SK-N-SH treated with all-trans-retinoic acid at 6 μM for 48 hours (cell line): Measurements from ENCODE around the gene HAVCR2.

Experiments used
- ATAC-seq: fragments of 200-7000 bp; cut with Tn5 transposase; 3 replicates; pipeline ENCODE4 v1.9.1; 2020; ENCODE audit warnings: mild to moderate bottlenecking, moderate library complexity
- ARNTL ChIP-seq: fragments of 450-650 bp; formaldehyde crosslinking; IDR thresholded peaks from 2 replicates; pipeline ENCODE4 v1.5.0; 2020; ENCODE audit warnings: low read depth, mild to moderate bottlenecking, moderate library complexity, borderline replicate concordance
- BACH2 ChIP-seq: fragments of 250-450 bp; sonication (Bioruptor Pico); IDR thresholded peaks from 2 replicates; pipeline ENCODE4 v1.9.0; 2021; ENCODE audit warnings: mild to moderate bottlenecking, borderline replicate concordance
- ESRRG ChIP-seq: fragments of 250-450 bp; sonication (Bioruptor Pico); IDR thresholded peaks from 2 replicates; pipeline ENCODE4 v1.6.1; 2021; ENCODE audit warnings: mild to moderate bottlenecking
- GLIS3 ChIP-seq: fragments of 250-450 bp; sonication (Bioruptor Pico); IDR thresholded peaks from 2 replicates; pipeline ENCODE4 v1.5.0; 2020; ENCODE audit warnings: mild to moderate bottlenecking, moderate library complexity
- ISL1 ChIP-seq: fragments of 250-450 bp; sonication (Bioruptor Pico); IDR thresholded peaks from 2 replicates; pipeline ENCODE4 v2.1.2; 2022; ENCODE audit warnings: mild to moderate bottlenecking, moderate library complexity
- OSR1 ChIP-seq: fragments of 250-450 bp; sonication (Bioruptor Pico); IDR thresholded peaks from 2 replicates; pipeline ENCODE4 v1.8.0; 2022; ENCODE audit warnings: moderate library complexity, mild to moderate bottlenecking, inconsistent platforms
- PPARA ChIP-seq: fragments of 250-450 bp; sonication (Bioruptor Pico); IDR thresholded peaks from 2 replicates; pipeline ENCODE4 v1.5.0; 2020; ENCODE audit warnings: mild to moderate bottlenecking, borderline replicate concordance
- RARB ChIP-seq: fragments of 250-450 bp; sonication (Bioruptor Pico); IDR thresholded peaks from 2 replicates; pipeline ENCODE4 v1.8.0; 2021; ENCODE audit warnings: mild to moderate bottlenecking, moderate library complexity
- SNAI2 ChIP-seq: fragments of 250-450 bp; sonication (Bioruptor Pico); IDR thresholded peaks from 2 replicates; pipeline ENCODE4 v1.5.0; 2020; ENCODE audit warnings: mild to moderate bottlenecking, moderate library complexity
- TOX ChIP-seq: fragments of 250-450 bp; sonication (Bioruptor Pico); IDR thresholded peaks from 2 replicates; pipeline ENCODE4 v1.8.0; 2021; ENCODE audit warnings: mild to moderate bottlenecking, moderate library complexity, borderline replicate concordance
- ZFP3 ChIP-seq: fragments of 250-450 bp; sonication (Bioruptor Pico); IDR thresholded peaks from 2 replicates; pipeline ENCODE4 v1.5.0; 2020; ENCODE audit warnings: mild to moderate bottlenecking, moderate library complexity
- ZFP30 ChIP-seq: fragments of 450-650 bp; formaldehyde crosslinking; IDR thresholded peaks from 2 replicates; pipeline ENCODE4 v1.5.0; 2022; ENCODE audit warnings: mild to moderate bottlenecking, moderate library complexity
- ZNF565 ChIP-seq: fragments of 450-650 bp; formaldehyde crosslinking; conservative IDR thresholded peaks from 2 replicates; pipeline ENCODE4 v1.5.0; 2020; ENCODE audit warnings: low read depth, mild to moderate bottlenecking, moderate library complexity
- TF ChIP-seq, protein P1 (sequence below): fragments of 250-450 bp; sonication (Bioruptor Pico); IDR thresholded peaks from 2 replicates; pipeline ENCODE4 v1.5.0; 2020; ENCODE audit warnings: mild to moderate bottlenecking, moderate library complexity
- TF ChIP-seq, protein P2 (sequence below): fragments of 250-450 bp; sonication (Bioruptor Pico); IDR thresholded peaks from 2 replicates; pipeline ENCODE4 v1.8.0; 2020; ENCODE audit warnings: mild to moderate bottlenecking, moderate library complexity, borderline replicate concordance
- TF ChIP-seq, protein P3 (sequence below): fragments of 250-450 bp; sonication (Bioruptor Pico); IDR thresholded peaks from 2 replicates; pipeline ENCODE4 v1.5.1; 2020; ENCODE audit warnings: low read depth, mild to moderate bottlenecking, moderate library complexity
- TF ChIP-seq, protein P4 (sequence below): fragments of 250-450 bp; sonication (Bioruptor Pico); IDR thresholded peaks from 2 replicates; pipeline ENCODE4 v1.5.1; 2021; ENCODE audit warnings: mild to moderate bottlenecking, moderate library complexity
- TF ChIP-seq, protein P5 (sequence below): fragments of 250-450 bp; sonication (Bioruptor Pico); IDR thresholded peaks from 2 replicates; pipeline ENCODE4 v1.8.0; 2021; ENCODE audit warnings: low read depth, mild to moderate bottlenecking, moderate library complexity, borderline replicate concordance

The HAVCR2 gene

DNA sequence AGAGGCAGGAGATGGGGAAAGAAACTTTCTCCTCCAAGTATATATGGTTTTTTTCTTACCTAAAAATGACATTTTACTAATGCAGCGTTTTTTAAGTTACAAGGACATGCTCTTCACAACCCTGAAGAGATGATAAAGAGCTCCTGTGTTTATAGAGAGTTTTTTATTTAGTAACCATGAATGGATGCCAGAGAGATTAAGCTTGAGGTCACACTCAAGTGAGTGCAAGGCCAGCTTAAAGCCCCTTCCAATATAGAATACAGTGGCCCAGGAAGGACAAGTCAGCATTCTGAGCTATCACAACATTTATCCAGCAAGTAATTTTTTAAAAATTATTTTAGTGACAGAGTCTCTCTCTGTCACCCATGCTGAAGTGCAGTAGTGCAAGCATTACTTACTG lies 6.7 kb upstream of the HAVCR2 start:
- TF ChIP-seq GLIS3 (CRISPR knock-in tag) = no peak
- TF ChIP-seq ZNF565 (CRISPR knock-in tag) = no peak
- TF ChIP-seq, protein P1, sequence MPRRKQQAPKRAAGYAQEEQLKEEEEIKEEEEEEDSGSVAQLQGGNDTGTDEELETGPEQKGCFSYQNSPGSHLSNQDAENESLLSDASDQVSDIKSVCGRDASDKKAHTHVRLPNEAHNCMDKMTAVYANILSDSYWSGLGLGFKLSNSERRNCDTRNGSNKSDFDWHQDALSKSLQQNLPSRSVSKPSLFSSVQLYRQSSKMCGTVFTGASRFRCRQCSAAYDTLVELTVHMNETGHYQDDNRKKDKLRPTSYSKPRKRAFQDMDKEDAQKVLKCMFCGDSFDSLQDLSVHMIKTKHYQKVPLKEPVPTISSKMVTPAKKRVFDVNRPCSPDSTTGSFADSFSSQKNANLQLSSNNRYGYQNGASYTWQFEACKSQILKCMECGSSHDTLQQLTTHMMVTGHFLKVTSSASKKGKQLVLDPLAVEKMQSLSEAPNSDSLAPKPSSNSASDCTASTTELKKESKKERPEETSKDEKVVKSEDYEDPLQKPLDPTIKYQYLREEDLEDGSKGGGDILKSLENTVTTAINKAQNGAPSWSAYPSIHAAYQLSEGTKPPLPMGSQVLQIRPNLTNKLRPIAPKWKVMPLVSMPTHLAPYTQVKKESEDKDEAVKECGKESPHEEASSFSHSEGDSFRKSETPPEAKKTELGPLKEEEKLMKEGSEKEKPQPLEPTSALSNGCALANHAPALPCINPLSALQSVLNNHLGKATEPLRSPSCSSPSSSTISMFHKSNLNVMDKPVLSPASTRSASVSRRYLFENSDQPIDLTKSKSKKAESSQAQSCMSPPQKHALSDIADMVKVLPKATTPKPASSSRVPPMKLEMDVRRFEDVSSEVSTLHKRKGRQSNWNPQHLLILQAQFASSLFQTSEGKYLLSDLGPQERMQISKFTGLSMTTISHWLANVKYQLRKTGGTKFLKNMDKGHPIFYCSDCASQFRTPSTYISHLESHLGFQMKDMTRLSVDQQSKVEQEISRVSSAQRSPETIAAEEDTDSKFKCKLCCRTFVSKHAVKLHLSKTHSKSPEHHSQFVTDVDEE = no peak
- no peak for TF ChIP-seq ZFP30 (CRISPR knock-in tag)
- TF ChIP-seq, protein P2, sequence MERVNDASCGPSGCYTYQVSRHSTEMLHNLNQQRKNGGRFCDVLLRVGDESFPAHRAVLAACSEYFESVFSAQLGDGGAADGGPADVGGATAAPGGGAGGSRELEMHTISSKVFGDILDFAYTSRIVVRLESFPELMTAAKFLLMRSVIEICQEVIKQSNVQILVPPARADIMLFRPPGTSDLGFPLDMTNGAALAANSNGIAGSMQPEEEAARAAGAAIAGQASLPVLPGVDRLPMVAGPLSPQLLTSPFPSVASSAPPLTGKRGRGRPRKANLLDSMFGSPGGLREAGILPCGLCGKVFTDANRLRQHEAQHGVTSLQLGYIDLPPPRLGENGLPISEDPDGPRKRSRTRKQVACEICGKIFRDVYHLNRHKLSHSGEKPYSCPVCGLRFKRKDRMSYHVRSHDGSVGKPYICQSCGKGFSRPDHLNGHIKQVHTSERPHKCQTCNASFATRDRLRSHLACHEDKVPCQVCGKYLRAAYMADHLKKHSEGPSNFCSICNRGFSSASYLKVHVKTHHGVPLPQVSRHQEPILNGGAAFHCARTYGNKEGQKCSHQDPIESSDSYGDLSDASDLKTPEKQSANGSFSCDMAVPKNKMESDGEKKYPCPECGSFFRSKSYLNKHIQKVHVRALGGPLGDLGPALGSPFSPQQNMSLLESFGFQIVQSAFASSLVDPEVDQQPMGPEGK (CRISPR knock-in tag) = no peak
- no peak for TF ChIP-seq SNAI2
- no peak for ATAC-seq

DNA sequence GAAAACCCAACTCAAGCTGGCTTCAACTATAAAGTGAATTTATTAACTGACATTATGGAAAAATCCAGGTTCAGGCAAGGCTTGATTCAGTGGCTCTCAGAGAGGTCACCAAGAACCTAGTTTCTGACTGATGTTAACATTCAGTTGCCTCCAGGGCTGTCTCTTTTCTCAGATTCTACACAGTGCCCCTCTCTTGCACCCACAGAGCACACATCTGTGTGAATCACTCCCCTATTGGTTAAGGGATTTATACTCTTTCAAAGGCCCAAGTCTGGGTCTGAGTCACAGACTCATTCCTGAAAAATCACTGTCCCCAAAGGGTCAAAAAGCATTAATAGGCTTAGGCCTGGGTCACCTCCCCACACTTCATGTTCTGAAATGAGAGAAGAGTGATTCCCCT lies 6.2 kb upstream of the HAVCR2 start:
- TF ChIP-seq BACH2 (CRISPR knock-in tag) = no peak
- no peak for TF ChIP-seq OSR1 (CRISPR knock-in tag)
- TF ChIP-seq RARB (CRISPR knock-in tag) = no peak
- no peak for TF ChIP-seq ISL1
- no peak for TF ChIP-seq GLIS3 (CRISPR knock-in tag)
- no peak for TF ChIP-seq ZNF565 (CRISPR knock-in tag)
- TF ChIP-seq, protein P1 = no peak
- TF ChIP-seq ESRRG (CRISPR knock-in tag) = no peak
- TF ChIP-seq, protein P2 (CRISPR knock-in tag) = no peak
- TF ChIP-seq, protein P3, sequence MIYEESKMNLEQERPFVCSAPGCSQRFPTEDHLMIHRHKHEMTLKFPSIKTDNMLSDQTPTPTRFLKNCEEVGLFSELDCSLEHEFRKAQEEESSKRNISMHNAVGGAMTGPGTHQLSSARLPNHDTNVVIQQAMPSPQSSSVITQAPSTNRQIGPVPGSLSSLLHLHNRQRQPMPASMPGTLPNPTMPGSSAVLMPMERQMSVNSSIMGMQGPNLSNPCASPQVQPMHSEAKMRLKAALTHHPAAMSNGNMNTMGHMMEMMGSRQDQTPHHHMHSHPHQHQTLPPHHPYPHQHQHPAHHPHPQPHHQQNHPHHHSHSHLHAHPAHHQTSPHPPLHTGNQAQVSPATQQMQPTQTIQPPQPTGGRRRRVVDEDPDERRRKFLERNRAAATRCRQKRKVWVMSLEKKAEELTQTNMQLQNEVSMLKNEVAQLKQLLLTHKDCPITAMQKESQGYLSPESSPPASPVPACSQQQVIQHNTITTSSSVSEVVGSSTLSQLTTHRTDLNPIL (CRISPR knock-in tag) = no peak
- no peak for TF ChIP-seq TOX
- TF ChIP-seq, protein P4, sequence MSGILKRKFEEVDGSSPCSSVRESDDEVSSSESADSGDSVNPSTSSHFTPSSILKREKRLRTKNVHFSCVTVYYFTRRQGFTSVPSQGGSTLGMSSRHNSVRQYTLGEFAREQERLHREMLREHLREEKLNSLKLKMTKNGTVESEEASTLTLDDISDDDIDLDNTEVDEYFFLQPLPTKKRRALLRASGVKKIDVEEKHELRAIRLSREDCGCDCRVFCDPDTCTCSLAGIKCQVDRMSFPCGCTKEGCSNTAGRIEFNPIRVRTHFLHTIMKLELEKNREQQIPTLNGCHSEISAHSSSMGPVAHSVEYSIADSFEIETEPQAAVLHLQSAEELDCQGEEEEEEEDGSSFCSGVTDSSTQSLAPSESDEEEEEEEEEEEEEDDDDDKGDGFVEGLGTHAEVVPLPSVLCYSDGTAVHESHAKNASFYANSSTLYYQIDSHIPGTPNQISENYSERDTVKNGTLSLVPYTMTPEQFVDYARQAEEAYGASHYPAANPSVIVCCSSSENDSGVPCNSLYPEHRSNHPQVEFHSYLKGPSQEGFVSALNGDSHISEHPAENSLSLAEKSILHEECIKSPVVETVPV = no peak
- TF ChIP-seq SNAI2 = no peak
- no peak for TF ChIP-seq ARNTL (CRISPR knock-in tag)
- TF ChIP-seq ZFP30 (CRISPR knock-in tag) = no peak
- no peak for TF ChIP-seq ZFP3 (CRISPR knock-in tag)
- TF ChIP-seq, protein P5, sequence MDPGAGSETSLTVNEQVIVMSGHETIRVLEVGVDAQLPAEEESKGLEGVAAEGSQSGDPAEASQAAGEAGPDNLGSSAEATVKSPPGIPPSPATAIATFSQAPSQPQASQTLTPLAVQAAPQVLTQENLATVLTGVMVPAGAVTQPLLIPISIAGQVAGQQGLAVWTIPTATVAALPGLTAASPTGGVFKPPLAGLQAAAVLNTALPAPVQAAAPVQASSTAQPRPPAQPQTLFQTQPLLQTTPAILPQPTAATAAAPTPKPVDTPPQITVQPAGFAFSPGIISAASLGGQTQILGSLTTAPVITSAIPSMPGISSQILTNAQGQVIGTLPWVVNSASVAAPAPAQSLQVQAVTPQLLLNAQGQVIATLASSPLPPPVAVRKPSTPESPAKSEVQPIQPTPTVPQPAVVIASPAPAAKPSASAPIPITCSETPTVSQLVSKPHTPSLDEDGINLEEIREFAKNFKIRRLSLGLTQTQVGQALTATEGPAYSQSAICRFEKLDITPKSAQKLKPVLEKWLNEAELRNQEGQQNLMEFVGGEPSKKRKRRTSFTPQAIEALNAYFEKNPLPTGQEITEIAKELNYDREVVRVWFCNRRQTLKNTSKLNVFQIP (CRISPR knock-in tag) = no peak
- TF ChIP-seq PPARA (CRISPR knock-in tag) = no peak
- no peak for ATAC-seq
